NCI-H1436 treated with DMSO at 0.1 percent for 48 hours (cell line): ENCODE data around the gene TEX52.
"Not testable (repeated sequence)": the region's sequence is repeated elsewhere in the genome, so short reads cannot be mapped to it uniquely, and the experiment has no call there.

Source experiments
- DNase-seq: peaks from one replicate; lab custom pipeline; 2025; lab: John Stamatoyannopoulos, UW

The TEX52 gene

DNA sequence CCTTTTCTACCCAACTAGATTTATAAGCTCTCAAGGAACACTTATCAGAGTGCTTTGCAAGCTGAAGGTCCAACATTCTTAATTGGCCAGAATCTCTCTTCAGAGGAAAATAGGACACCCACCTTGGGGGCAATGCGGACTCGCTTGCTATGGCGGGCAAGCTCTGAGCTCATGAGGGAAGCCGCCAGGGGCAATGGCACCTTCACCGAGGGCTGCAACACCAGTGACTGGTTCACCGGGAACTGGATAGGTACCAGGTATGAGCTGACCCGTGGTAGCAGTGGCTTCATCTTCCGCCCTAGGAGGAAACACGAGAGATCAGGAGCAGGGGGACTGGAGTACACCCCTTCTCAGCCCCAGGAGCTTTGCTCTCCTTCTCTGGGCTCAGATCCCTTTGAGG lies 7.4 kb upstream of the TEX52 start:
- DNase-seq, result no peak

DNA sequence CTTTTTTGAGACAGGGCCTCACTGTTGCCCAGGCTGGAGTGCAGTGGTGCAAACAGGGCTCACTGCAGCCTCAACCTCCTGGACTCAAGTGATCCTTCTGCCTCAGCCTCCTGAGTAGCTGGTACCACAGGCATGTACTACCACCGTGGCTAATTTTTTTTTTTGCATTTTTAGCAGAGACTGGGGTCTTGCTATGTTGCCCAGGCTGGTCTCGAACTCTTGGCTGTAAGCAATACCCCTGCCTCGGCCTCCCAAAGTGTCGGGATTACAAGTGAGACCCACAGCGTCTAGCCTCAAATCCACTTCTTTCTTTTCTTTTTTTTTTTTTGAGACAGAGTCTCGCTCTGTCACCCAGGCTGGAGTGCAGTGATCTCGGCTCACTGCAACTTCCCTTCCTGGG lies 6.6 kb upstream of the TEX52 start:
- not testable (repeated sequence) for DNase-seq

DNA sequence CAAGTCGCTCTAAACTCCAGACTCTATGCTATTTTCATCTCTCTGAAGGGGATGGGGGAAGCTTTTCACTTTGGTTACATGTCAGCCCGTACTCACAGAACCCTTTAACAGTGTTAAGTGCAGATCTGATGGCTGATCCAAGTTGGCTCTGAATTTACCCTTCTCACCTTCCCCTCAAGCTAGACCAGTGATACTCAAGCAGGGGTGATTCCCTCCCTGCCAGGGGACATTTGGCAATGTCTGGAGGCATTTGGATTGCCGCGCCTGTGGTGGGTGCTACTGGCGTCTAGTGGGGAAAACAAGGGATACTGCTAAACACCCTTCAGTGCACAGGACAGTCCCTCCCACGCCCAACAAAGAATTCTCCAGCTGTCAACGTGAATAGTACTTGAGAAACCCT lies 6.0 kb upstream of the TEX52 start:
- no peak for DNase-seq

DNA sequence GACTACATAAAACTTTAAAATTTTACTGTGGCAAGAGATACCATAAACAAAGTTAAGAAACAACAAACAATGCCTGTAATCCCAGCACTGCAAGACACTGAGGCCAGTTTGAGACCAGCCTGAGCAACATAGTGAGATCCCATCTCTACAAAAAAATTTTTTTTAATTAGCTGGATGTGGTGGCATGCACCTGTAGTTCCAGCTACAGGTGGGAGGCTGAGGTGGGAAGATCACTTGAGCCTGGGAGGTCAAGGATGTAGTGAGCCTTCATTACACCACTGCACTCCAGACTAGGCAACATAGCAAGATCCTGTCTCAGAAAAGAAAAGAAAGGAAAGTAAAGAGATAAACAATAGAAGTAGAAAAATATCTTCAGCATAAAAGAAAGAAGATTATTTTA lies 3.3 kb upstream of the TEX52 start:
- DNase-seq, result no peak

DNA sequence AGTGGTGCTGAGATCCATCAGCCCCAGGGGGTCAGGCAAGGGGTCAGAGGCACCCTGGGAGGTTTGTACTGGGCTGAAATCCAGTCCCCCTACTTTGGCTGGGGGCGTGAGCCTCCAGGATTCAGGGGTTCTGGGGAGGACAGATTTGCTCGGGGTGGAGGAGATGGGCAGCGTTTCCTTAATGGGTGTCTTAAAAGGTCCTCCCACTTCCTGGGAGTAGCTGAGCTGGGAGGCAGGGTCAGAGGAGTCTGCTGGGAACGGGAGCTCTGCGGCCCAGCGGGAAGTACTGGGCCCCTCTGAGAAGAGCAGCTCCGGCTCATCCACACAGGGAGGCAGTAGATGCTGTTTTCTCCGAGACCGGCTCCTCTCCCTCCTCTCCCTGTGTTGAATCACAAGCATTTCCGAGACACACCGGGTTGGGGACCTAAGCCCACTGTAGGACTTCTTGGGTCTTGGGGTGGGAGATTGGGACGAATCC lies 2.1 kb upstream of the TEX52 start:
- DNase-seq, result no peak

DNA sequence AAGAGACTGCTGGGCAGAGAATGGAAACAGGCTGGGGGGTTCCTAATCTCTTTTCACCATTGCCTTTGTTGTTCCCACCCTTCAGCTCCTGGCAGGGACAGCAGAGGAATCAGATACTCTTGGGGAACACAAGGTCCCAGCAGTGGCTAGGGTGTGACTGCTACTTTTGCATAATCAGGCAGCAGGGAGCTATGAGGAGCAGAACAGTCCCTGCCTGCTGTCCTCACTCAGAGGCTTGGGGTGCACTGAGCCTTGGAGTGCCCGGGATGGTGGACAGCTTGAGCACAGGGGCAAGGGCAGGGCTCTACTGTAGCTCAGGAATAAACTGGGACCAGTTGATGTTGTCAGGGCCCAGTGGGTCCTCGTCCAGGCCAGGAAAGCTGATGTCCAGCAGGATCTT lies 1.5 kb upstream of the TEX52 start:
- DNase-seq, result no peak

DNA sequence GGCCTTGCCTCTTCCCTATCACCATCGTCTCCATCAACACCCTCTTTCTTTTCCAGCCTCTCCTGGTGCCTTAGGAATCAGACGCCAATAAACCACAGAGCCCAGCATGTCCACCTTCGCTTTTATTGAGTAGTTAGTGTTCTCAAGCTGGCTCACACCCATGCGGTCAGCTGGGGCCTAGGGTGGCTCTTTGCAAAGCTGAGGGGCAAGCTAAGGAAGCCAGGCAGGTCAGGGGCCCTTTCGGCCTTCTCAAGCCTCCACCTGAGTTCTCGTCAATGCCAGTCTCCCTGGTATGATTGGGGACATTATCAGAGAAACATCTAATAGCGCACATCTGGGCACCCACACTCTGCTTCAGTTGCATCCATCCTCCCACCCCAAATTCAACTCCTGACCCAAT lies 737 bp upstream of the TEX52 start:
- DNase-seq, result no peak

DNA sequence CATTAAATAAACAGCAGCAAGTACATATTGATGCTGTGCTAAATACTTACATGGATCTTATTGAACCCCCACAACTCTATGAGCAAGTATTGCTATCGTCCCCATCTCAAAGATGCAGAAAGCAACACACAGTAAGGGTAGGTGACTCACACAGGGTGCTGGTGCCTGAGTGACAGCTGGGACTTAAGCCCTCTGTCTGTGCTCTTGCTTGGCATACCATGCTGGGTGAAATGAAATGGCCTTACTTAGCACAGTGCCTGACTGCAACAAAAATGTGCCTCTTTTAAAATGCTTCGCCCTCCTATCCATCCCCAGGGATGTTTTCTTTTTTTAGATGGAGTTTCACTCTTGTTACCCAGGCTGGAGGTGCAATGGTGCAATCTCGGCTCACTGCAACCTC lies 788 bp downstream of the TEX52 start:
- DNase-seq, result no peak

DNA sequence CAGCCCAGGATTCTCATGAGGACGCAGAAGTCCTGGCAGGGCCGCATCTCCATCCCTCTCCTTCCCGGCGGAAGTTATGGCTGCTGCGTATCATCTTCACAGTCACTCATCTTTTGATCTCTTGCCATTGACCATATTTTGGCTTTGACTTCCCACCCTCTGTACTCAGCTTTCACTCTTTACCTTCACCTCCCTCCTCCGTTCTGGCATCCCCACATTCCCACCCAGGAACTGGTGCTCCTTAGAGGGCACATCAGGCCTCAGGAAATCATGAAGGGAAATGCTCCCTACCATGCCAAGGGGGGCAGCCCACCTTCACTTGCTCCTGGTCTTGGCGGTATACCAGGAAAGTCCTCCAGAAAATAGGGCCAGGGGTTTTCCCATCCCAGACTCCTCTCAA lies 1.3 kb downstream of the TEX52 start:
- no peak for DNase-seq

DNA sequence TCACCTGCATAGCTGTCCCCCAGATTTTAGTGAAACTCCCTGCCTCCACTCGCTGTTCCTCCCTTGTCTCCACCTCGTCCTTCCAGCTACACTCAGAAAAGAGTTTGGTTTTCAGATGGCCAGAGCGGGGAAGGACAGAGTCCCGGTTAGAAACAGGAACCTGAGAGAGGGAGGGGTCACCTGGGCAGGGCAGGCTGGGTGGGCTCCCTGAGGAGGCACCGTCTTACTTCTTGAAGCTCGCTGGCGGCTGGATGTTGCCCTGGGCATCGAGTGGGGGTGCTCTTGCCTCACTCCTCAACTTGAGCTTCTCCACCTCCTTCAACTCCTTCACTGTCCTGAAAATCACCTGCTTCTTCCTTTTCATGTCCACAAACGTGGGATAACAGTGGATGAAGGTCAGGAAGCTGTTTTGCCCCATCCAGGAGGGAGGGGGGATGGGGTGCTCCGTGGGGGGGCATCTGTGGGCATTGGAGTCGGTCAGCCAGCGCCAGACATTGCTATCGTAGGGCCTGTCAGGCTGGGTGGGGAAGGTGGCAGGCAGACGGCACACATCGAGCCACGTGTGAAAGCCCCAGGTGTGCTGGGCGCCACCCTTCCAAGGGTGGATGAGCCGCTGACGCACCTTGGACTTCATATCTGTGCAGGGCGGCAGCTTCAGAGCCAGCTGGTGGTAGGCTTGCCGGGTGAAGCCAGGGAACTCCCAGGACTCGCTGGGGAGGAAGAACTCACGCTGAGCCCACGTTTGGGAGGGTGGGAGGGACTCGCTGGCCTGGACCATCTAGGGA lies 2.0 kb downstream of the TEX52 start:
- no peak for DNase-seq

DNA sequence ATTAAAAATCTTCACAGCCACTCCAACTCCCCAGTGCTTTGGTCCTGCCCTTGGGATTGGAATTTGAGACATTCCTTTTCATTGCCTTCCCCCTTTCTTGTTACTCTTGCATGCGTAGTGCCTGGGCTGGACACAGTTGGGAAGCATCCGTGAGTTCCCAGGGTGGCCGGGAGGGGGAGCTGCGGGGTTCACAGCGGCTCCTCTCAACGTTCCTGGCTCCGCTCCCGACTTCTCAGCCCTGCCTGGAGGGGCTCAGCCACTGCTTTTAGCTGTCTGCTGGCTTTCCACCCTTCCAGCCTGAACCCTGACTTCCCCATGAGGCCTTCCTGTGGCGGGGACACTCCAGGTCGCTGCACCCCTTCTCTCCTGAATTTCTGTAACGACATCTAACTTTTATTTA lies 3.2 kb downstream of the TEX52 start:
- no peak for DNase-seq

DNA sequence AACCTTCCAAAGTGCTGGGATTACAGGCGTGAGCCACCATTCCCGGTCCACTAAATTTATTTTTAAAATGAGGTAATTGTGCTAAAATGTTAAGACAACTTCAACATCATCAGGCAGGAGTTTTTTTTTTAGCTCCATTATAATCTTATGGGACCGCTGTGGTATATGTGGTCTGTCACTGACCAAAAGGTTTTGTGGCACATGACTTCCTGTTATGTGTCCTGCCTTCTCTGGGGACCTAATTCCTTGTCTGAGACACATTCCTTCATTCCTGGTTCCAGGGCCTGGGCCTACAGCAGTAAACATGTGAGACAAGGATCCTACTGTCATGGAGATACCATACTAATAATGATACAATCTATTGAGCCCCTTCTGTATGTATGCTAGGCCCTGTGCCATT lies 4.9 kb downstream of the TEX52 start:
- DNase-seq, result no peak

DNA sequence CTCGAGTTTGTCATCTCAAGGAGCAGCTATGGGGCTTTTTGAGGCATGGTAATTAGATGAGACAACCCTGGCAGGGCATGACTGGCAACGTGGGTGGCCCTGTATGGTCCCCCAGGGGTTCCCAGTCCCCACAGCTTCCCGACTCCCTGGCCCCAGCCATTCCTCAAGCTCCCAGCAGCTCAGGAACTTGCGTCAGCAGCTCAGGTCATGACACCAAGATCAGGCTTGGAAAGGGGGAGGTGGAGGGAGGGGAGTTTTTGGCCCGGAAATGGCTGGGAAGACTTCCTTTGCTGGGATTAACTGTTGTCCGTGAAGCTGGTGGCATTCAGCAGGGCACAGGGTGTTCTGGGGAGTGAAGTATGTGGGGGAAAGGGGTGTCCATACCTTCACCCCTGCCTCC lies 11.6 kb downstream of the TEX52 start:
- DNase-seq, result no peak

DNA sequence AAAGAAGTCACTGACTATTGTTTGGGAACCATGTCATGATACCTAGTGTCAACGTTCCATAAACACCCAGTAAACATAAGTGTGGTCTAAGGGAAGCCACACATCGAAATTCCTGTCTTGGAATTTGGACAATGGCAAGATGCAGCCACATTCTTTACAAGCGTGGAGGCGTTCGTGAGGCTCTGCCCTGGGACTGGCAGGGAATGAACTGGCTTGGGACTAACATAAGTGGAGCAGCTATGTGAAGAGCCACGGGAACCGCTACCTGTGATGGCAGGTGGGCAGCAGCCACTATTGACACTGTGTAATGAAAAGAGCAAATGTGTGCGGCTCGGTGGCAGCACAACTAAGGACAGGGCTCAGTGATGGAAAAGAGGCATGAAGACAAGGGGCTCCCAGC lies 12.1 kb downstream of the TEX52 start:
- no peak for DNase-seq

DNA sequence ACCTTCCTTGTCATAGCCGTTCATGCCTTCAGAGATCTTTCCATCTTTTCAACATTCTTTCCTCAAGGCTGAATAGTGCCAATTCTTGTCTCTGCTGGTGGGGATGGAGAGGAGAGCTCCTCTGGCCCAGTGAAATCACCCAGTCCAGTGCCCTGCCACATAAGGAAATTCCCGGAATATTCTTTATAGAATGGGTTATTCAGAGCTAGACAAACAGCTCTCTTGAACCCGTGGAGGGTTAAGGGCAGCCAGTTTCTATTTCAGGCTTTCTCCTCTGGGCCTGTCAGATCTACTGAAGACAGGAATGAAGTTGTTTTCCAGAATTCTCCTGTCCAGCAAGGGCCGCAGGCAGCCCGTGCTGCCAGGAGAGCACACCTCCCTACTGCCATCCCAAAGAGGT lies 13.9 kb downstream of the TEX52 start:
- no peak for DNase-seq

DNA sequence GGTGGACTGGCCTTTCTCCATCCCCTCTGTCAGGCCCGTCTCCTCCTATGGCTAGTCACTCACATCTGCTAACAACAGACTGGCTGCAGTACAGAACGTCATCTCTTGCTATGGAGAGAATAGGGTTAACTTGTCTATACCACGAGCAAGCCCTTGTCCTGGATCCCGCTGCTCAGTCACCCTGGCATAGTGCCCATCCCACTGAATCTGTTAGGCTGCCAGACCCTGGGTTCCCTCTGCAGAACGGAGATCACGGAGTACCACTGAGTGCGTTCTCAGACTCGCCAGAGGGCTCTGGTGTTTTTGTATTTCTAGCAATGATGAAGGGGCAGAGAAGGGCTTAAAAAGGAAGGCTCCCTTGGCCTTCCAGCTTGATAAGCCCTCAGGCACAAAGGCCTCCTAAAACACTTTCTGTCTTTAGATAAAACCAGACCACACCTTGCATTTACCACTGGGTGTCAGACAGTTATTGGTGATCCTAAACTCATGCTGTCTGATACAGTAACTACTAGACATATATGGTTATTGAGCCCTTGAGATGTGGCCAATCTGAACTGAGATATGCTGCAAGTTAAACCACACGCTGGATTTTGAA lies 15.7 kb downstream of the TEX52 start:
- no peak for DNase-seq

DNA sequence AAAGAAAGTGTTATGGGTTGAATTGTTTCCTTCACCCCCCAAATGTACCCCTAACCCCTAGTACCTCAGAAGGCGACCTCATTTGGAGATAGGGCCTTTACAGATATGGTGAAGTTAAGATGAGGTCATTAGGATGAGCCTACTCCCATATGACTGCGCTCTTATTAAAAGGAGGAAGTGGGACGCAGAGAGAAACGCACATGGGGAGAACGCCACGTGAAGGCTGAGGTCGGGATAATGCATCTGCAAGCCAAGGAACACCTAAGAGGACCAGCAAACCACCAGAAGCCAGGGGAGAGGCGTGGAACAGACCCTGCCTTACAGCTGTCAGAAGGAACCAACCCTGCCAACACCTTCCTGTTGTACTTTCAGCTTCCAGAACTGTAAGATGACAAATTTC lies 20.3 kb downstream of the TEX52 start:
- DNase-seq, result no peak

DNA sequence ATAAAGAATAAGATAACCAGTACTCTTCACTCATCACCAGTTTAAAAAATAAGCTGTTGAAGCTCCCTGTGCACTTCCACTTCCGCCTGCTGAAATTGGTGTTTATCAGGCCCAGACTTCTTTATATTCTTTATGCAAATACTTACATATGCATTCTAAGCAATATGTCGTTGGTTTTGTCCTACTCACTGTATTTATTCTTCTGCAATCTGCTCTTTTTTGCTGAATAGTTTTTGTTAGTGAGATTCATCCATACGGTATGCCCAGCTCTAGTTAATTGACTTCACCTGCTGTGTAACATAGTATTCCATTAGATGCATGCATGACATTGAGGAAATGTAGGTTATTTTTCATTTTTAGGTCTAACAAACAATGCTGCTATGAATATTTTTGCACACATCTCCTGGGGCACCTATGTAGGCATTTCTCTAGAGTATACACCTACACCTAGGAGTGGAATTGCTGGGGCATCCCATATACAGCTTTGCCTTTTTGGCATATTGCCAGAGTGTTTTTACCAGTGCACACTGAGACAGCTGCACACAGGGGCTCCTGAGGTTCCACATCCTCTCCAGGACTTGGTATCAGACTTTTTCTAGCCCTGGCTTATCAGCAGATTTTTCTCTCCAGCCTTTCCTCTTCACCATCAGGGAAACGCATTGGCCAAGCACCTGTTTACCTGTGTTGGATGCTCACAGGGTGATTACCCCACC lies 21.0 kb downstream of the TEX52 start:
- DNase-seq, result no peak

DNA sequence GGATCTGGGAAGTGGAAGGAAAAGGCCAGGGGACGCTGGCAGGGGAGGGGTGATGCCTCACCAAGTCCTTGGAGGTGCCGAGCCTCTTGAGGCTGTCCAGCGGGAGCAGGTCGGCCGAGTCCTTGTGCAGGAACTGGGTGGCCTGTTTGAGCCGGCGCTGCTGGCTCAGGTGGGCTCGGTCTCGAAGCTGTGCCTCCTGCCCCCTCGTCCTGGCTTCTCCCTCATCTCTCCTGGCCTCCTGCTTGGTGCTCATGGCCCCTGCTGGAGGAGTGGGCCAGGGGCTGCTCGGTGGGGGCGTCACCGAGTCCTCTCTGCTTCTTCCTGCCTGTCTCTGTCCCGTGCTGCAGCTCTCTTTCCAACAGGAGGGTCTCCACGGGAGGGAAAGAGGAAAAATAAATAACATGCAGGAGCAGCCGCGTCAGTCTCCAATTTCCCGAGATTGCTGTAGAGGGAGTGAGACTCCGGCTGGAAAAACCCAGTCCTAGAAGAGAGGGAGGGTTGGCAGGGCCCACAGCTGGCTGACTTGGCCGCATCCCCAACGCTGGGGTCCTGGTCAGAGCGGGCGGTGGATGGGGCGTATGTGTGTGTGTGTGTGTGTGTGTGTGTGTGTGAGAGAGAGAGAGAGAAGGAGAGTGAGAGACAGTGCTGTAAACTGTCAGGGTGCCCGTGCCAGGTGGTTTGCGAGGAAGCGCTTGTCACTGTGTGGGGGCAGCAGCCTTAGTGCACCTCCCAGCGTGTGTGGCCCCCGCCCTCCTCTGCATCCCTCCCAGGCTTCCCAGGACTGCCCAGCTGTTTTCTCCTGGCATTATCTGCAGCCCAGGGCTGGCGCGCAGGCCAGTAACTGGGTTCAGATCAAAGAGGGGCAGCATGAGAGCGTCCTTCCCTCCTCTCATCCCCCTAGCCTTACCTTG lies 22.0 kb downstream of the TEX52 start, which contains the start of gene NRIP2:
NRIP2 (minus strand) TSS at position 455 of the 911 bp plus-strand sequence; CDS start at position 403, 52 bp downstream.
- DNase-seq, result no peak

DNA sequence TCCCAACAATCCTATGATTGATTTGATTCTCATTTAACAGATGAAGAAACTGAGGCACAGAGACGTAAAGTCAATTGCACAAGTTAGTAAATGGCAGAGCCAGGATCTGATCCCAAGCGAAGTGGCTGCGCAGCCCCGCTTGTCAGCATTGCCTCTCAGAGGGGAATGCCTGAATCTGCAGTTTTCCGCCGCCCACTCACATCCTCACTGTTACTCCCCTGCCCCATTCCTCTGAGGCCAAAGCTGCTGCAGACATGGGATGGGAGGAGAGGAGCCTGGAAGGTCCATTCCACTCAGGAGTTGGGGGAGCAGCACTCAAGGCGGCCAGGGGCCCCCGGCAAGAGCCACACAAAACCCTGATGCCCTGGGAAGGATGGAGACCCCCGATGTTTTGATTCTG lies 23.0 kb downstream of the TEX52 start:
- no peak for DNase-seq

DNA sequence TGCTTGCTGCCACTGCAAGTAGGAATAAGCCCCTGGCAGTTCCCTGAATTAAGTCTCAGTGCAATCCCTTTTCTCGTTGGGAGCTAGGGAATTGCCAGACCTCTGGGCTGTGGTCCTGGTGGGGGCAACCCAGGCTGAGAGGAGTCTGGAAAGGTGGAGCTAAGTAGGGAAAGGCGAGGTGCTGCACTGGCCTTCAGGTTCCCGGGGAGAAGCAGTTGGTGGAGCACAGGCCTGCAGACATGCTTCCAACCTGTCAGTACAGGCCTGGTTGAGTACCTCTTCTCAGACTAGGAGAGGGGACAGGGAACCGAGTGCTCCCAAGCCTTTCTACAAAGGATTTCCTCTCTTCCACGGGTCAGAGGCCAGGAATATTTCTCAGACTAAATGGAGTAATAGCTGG lies 23.5 kb downstream of the TEX52 start:
- DNase-seq, result no peak

DNA sequence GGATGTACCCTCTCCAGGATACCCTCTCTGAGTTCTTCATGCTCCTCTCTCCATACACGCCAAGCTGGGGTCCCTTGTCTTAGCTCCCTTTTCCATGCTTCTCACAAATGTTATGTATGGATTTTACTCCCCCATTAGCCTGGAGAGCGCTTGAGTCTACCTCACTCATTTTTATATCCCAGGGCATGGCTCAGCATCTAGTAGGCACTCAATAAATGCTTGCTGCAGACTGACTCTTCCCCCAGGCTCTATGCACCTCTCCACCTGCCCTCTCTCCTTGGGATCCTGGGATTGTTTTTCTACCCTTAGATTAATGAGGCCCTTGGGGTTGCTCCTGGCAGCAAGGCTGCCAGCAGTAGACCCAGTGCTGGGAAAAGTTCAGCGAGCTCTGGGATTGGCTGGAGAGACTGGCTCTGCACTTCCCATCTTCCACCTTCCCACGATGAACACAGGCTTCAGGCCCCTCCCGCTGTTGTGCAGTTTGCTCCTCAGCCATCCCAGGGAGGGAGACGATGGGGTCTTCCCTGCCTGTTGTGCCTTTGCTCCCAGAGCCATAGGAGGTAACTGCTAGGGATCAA lies 24.2 kb downstream of the TEX52 start:
- no peak for DNase-seq
